ENCODE results near the gene ARHGAP26.

Gene ARHGAP26

DNA sequence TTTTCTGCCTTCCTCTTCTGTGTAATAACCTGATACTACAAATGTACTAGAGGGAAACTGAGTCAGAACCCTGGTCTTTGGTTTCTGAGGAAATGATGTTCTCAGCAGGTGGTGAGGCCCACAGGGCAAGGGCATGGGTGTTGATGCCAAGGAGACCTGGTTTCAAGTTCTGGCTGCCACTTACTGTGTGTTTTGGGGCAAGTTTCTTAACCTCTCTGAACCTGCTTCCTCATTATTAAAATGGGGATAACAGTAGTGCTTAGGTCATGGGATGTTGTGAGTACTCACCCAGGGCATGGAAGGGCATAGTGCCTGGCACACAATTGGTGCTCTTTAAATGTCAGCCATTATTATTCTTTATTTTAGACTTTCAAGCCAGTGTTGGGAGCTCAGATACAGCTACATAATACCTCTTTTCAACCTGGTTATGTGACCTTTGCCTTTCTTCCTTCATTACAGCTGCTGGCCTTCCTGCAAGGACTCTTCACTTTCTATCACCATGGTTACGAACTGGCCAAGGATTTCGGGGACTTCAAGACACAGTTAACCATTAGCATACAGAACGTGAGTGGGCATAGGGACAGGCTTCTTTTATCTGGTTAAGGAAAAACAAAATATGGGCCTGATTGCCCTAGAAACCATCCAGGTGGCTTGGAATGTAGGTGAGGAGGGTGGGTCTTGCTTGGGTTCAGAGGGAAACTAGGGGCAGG, 131.5 kb downstream of the ARHGAP26 start:
- FAIRE-seq: no peak

DNA sequence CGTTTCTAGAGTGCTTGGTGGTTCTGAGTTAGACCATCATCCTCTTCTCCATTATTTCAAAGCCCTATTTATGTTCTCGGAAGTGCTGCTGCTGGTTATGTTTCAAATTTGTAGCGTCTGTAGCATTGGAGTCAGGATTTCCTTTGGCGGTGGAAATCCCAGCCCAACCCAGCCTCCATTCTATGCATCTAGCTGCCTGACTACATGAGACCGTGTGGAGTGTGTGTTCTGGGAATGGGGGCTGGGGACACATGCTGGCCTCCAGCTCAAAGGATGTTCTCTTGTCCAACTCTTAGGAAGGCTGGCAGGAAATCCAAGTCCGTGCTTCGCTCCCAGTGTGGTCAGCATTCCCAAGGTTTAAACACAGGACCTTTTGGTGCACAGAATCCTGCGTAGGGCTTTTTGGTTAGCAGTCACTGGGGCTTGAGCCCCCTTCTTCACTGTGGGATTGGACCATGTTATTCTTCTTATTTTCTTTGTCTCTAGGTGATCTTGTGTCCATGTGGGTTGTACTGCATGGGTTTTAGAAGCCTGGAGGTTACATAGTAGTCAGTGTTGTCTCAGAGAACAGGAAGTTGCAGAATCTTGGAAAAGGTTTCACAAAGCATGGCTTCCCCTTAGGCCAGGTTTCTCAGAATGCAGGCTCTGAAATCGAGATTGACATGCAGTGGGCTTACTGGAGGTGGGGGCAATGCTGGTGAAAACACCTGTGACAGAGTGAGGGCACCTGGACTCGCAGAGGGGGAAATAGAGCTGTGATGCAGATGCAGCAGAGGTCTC, 132.2 kb downstream of the ARHGAP26 start:
- FAIRE-seq: no peak
- no peak for DNase-seq (ENCODE audit: low spot score)

More for the DNA sequence above, 131.5 kb downstream of the ARHGAP26 start:
- no peak for DNase-seq (ENCODE audit: low spot score)

DNA sequence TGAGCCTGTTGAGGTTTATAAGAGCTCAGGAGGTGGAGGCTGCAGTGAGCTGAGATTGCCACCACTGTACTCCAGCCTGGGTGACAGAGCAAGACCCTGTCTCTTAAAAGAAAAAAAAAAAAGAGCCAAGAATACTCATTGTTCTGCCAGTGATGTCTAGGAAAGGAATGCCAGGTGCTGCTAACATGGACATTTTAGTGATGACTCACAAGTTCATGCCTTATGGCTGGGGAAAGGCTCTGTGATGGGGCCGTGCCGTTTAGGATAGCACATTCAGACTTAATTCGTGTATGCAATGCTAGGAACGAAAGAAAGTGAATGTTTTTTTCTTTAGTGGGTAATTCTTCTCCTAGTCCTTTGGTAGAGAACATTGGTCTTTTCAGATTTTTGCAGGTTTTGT, 134.2 kb downstream of the ARHGAP26 start:
- no peak for FAIRE-seq
- no peak for DNase-seq (ENCODE audit: low spot score)

DNA sequence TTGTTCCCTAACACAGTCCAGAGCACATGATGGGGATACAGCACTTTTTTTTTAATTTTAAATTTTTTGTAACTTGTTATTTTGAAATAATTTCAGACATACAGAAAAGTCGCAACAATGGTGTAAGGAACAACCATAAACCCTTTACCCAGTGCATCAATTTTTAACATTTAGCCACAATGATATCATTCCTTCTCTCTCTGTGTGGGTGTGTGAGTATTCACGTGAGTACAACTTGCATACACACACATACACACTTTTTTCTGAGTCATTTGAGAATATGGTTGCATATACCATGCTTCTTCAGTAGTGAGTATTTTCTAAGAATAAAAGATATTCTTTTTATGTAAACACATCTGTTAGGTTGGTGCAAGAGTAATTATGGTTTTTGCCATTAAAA, 135.2 kb downstream of the ARHGAP26 start:
- FAIRE-seq (no peak), DNase-seq (ENCODE audit: low spot score) (no peak)

DNA sequence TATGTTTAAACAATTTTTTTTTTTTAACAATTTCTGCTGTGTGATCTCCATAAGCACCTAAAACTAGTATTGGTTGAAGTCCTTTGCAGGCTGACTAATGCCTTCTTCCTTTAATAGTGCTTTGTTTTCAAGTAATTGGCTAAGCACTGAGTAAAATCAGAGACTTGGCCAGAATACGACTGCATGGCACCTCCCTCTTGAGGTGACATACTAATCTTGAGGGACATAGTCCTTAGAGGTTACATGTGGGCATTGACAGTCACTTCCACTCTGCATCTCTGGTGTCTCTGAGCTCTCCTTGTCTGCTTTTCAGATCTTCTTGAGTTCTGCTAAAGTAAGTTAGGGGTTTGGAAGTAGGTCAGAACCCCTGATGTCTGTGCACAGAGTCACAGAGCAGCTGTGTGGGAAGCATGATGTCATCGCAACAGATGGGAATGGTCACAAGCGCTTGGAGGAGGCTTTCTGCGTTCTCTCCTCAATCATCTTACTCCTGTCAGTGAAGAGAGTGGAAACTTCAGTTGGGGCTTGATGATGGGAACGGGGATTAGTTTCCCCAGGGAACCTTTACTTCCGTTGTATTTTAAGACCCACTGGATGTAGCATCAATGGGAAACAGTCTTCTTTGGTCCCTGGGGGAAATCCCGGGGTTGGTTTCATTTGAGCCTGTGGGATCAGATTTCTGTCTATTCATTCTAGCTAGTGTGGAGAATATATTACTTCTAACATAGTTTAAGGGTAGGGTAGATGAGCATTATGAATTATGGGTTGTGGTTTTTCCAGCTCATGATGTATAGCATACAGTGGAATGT, 136.9 kb downstream of the ARHGAP26 start:
- FAIRE-seq (no peak), DNase-seq (ENCODE audit: low spot score) (no peak)

DNA sequence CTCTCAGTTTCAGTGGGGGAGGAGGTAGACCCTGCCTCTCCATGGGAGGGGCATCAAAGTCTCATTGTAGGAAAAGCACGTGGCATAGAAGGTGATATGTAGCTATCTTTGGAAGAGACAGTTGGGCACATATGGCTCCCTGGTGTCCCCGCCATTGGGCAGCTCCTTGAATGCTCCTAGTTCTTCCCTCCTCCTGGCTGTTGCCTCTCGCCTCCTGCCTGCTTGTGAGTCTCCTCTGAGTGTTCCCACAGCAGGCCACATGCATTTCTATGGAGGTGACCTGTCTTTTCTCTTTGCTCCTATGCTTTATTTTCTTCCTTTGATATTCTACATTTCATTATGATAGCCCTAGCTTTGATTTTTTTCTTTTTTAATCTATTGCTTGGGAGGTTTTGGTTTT, 138.5 kb downstream of the ARHGAP26 start:
- DNase-seq (ENCODE audit: low spot score): no peak
- no peak for FAIRE-seq

DNA sequence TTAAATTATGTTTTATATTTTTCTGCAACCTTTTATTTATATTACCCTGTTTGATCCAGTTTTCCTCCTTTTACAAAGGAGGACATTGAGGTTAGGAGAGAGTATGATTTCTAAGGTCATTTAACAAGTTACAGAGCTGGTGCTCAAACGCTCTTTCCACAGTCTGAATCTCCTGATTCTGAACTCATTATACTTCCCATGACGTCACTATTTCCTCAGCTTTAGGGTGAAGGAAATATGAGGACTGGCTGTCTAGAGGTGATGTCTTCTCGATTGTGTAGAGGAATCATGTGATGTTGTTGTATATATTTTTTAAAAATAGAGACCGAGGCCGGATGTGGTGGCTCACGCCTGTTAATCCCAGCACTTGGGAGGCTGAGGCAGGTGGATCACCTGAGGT, 140.0 kb downstream of the ARHGAP26 start:
- FAIRE-seq (no peak), DNase-seq (ENCODE audit: low spot score) (no peak)

DNA sequence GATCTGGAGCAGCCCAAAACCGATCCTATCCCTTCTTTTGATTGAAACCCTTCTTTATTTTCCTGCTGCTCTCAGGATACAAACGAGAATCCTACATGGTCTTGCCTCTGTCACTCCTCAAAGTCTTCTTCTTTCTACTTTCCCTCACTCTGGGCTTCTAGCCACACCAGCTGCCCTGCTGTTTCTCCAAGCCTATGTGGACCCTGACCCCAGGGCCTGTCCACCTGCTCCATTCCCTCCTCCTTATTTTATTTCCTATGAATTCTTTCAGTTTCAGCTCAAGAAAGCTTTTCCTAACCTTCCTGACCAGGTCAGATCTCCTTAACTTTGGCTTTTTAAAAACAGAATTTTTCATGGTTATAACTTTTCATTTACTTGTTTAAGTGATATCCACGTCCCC, 141.0 kb downstream of the ARHGAP26 start:
- no peak for FAIRE-seq

DNA sequence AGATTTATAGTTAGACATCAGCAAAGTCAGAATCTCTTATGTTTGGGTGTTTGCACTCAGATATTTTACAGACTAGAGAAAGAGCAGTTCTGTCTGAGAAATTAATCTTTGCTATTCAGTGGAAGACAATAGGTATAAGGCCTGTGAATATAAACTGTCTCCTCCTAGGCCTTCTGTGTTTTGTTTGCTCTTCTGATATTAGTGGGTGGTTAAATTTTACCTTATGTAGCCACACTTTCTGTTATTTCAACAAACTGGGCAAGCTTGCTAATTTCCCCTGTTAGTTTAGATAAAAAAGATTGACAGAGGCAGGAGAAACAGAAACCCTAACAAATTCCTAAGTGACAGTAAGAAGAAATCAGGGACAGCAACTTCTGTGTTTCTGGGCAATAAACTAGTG, 141.6 kb downstream of the ARHGAP26 start:
- FAIRE-seq (no peak), DNase-seq (ENCODE audit: low spot score) (no peak)

More for the DNA sequence above, 141.0 kb downstream of the ARHGAP26 start:
- DNase-seq (ENCODE audit: low spot score): no peak

DNA sequence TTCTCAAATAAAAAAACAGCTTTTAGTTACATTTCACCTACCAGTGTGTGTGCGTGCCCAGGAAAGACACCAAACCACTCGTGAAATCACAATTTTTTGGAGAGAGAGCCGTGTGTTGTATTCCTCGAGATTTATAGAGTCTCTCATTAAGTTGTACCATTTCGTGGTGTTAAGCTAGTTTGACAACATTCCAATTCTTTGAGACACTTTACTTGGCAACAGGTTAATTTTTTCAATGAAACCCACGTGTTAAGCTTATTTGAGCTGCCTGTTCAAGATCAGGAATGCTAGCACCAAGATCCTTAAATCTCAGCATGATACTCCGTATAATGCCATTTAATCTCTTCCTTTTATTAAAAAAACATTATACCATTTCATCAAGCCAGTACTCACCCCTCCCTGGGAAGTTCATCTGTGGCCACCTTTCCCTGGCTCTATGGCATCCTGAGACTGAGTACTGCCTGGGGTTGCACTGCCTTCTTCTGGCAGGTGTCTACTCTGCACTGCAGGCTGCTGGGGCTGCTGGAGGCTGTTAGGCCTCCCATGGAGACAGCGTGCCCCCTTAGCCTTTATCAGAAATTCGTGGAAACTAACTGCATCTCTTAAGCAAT, 143.7 kb downstream of the ARHGAP26 start:
- FAIRE-seq: no peak

DNA sequence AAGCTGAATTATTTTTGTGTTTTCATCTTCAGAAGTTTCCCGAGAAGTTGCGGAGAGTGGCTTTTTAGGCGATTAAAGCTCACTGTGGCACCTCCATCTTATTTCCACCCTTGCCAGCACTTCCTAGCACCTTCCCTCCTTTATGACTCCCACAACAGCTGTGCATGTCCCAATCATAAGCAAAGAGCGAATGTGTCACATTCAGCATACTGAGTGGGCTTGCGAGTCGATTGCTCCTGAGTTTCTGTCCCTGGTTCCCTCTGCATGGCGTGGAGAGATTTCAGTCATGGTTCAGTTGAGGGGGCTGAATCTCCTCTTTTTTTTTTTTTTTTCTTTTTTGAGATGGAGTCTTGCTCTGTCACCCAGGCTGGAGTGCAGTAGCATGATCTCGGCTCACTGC, 144.9 kb downstream of the ARHGAP26 start:
- DNase-seq (ENCODE audit: low spot score): no peak
- FAIRE-seq: no peak

More for the DNA sequence above, 143.7 kb downstream of the ARHGAP26 start:
- DNase-seq (ENCODE audit: low spot score): no peak

DNA sequence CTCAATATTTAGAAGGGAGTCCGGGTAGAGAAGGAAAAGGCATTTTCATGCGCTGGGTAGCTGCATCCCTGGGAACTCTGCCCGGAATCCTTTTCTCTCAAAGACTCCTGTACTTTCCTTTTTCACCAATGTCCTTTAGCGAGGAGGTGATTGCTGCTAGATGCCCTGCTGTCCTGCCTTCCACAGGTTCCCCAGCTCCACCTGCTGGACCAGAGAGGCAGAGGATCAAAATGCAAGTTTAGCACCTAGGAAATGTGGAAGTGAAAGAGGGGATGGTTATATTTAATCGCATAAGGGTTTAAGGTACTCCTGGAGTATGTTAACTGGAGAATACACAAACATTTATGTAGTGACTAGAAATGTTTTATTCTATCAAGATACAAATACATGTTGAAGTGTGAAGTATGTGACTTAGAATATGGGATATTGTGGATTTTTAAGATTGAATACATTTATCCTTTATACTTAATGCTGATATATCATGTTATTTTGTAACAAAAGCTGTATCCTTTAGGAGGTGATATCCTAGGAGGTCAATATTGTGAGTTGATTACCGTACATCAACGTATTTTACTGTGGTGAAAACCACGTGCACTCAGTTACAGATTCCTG, 145.7 kb downstream of the ARHGAP26 start:
- DNase-seq (ENCODE audit: low spot score) (peak; percentile 17), FAIRE-seq (no peak)

DNA sequence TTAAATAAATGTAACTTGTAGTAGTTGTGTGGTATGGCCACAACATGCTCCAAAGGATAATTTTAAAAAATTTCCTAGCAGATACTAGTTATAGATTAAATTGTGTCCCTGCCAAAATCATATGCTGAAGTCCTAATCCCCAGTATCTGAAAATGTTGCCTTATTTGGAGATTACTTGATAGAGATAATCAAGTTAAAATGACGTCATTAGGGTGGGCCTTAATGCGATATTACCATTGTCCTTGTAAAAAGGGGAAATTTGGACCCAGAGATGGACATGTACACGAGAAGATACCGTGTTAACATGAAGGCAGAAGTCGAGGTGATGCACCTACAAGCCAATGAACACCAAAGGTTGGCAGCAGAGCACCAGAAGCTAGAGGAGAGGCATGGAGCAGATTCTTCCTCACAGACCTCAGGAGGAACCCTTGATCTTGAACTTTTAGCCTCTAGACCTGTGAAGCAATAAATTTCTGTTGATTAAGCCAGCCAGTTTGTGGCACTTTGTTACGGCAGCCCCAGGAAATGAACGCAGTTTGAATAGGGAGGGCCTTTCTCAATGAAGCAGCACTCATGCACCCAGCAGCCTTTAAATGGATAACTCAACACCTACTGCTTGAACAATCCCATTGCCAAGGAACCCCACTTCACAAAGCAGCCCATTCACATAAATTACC, 148.9 kb downstream of the ARHGAP26 start:
- FAIRE-seq (no peak), DNase-seq (ENCODE audit: low spot score) (no peak)

DNA sequence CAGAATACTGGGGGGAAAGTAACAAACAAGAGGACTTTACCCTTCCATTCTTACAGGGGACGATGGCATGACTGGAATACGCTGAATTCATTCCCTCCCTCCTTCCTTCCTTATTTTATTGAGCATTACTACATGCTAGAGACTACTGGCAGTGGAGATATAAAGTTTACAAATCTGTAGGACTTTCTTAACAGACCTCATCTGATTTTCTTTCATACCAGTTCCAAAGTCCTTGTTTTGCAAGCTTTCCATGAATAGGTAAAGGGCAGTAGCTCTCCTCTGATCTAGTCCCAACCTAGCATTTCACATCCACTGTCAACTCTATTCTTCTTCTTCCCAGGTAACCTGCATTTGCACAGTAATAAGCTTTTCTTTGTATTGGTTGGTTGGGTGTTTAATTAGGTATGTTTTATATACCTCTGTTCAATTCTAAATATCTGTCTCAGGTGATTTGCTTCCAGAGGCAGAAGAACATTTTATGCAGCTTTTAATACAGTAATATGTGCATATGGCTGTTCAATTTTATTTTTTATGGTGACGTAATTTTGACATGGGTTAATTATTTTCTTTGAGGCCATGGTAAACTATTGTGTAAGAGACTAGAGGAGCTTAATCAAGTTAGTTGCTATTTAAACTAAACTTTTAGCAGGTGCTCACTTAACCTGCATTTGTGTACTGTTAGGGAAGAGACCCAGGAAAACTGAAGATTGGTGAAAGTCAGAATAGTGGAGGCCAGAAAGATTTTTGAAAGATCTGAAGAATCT, 150.9 kb downstream of the ARHGAP26 start:
- no peak for DNase-seq (ENCODE audit: low spot score)
- no peak for FAIRE-seq

DNA sequence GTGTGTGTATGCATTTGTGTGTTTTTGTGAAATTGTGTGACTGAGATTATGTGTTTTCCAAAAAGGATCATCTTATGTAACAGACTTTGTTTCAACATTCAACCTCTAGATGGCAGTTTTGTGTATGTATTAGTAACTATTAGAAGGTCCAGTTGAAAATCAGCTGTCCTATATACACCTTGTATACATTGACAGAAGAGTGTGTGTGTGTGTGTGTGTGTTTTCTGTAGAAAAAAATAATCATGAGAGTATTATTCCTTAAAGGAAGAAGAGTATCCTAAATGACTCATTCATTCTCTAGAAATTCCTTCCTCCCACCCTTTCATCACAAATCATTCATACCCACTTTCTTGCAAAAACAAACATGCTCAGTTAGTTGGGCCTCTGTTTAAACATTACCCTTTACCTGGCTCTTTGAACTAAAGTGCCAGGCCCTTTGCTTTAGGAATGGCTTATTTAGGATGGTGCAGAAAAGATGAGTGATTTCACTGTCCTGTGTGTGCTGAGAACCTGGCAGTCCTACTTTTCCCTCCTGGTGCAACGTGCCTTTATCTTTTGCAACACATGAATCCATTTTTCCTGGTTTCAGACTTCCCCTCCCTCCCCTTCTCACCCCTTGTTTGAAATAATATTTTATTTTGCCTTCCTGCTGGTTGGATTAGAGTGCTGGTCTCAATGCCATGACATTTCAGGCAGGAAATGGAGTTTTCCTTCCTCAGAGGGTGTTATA, 152.2 kb downstream of the ARHGAP26 start:
- DNase-seq (ENCODE audit: low spot score): peak; percentile 42
- peak; percentile 85 for FAIRE-seq

DNA sequence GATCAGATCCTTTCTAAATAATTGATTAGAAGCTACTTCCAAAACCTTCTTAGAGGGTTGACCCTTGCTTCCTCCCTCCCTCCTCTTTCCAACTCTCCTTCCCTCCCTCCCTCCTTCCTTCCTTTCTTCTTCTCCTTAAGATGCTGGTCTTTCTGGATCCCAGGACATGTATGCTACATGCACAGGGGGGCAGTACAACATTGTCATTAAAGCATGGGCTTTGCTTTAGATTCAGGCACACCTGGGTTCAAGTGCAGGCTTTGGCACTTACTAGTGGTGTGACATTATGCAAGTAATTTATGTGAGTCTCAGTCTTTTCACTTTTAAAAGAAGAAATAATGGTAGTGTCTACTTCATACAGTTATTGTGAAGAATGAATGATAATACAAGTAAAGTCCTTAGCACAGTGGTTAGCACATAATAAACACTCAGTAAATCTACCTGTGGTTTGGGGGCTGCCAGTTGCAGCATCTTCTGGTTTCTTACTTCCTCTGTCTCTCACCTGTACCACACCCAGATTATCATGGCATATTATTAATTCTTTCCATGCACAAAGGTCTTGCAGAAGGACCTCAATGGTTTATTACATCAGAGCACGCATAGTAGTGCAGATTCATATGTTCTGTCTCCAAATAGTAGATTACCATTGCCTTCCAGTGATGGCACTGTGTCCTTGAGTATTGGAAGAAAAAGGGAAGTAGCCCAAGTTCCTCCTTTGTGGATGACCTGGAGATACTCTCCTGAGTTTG, 154.1 kb downstream of the ARHGAP26 start:
- DNase-seq (ENCODE audit: low spot score) (no peak), FAIRE-seq (no peak)

DNA sequence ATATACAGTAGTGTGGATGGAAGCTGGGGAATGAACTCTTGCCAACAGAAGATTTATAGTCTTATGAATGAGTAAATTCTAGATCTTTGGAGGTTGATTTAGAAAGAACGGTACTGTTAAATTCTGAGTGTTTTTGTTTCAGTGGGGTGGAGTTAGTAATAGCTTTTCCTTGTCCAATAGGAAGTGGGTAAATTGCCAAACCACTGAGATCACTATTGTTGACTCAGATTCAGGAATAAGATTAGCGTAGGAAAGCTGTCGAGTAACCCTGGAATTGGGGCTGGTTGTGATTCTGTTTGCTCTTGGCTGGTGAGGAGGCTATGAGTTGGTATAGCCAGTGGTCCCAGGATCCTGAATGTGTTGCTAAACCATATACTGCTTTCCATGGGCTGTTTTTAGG, 155.6 kb downstream of the ARHGAP26 start:
- peak; percentile 26 for DNase-seq (ENCODE audit: low spot score)

DNA sequence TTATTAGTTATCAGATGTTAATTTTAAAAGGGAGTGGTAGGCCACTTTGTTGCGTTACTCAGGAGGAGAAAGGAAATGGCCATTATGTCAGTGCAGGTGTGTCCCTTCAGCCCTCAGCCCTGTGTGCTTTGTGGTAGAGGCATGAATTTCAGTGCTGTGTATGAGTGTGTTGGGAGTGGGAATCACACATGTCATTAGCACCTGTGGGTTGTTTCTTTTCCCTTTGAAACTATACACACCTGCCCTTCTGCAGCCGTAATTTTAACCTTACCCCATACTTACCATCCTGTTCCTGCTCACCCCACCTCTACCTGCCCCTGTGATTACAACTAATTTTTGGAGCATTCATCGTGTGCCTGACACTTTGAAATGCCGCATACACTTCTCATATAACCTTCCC, 156.4 kb downstream of the ARHGAP26 start:
- no peak for DNase-seq (ENCODE audit: low spot score)
- FAIRE-seq: no peak

More for the DNA sequence above, 155.6 kb downstream of the ARHGAP26 start:
- FAIRE-seq: no peak

Data from RCC 7860 (cell line).